NCI-H2081 (cell line): ENCODE data around the gene AFMID.

Experiments used
- DNase-seq, 2 experiments: peaks; one replicate each; lab custom pipeline; 2025; lab: John Stamatoyannopoulos, UW

AFMID gene

GRCh38 chr17:78154903-78155811 lies 32.0 kb upstream of the AFMID start:
- no peak for DNase-seq

- no peak for DNase-seq
Observed at GRCh38 chr17:78159575-78160158, 27.5 kb upstream of the AFMID start.

GRCh38 chr17:78163881-78164747 lies 23.0 kb upstream of the AFMID start:
- peak in 1 of 2 experiments; percentile 14 for DNase-seq

- DNase-seq: no peak
Observed at GRCh38 chr17:78164748-78165607, 22.2 kb upstream of the AFMID start.

GRCh38 chr17:78166416-78166815 lies 20.7 kb upstream of the AFMID start:
- DNase-seq: peak in 1 of 2 experiments; percentile 64

- DNase-seq: peak; percentile 87 to 89
Observed at GRCh38 chr17:78168242-78168902, 18.8 kb upstream of the AFMID start, which contains the start of gene SYNGR2. Gene SYNGR2 (plus strand): TSS chr17:78168581. CDS start chr17:78168617, 36 bp downstream.

- peak; percentile 18 to 42 for DNase-seq
Observed at GRCh38 chr17:78168903-78169793, 18.0 kb upstream of the AFMID start.

- DNase-seq: no peak
Observed at GRCh38 chr17:78170692-78171590, 16.2 kb upstream of the AFMID start.

- DNase-seq: peak; percentile 52 to 83
Observed at GRCh38 chr17:78171591-78172248, 15.4 kb upstream of the AFMID start.

- peak; percentile 60 to 83 for DNase-seq
Observed at GRCh38 chr17:78172249-78173051, 14.7 kb upstream of the AFMID start.

- no peak for DNase-seq
Observed at GRCh38 chr17:78173097-78173715, 14.0 kb upstream of the AFMID start.

GRCh38 chr17:78174346-78174869 lies 12.8 kb upstream of the AFMID start:
- no peak for DNase-seq

GRCh38 chr17:78174870-78175642 lies 12.1 kb upstream of the AFMID start:
- DNase-seq: peak in 1 of 2 experiments; percentile 42

GRCh38 chr17:78175643-78175981 lies 11.6 kb upstream of the AFMID start:
- no peak for DNase-seq

- no peak for DNase-seq
Observed at GRCh38 chr17:78176548-78177025, 10.6 kb upstream of the AFMID start.

- DNase-seq: no peak
Observed at GRCh38 chr17:78179372-78179771, 7.8 kb upstream of the AFMID start.
